ENCODE data around the gene CCDC3.

DNA sequence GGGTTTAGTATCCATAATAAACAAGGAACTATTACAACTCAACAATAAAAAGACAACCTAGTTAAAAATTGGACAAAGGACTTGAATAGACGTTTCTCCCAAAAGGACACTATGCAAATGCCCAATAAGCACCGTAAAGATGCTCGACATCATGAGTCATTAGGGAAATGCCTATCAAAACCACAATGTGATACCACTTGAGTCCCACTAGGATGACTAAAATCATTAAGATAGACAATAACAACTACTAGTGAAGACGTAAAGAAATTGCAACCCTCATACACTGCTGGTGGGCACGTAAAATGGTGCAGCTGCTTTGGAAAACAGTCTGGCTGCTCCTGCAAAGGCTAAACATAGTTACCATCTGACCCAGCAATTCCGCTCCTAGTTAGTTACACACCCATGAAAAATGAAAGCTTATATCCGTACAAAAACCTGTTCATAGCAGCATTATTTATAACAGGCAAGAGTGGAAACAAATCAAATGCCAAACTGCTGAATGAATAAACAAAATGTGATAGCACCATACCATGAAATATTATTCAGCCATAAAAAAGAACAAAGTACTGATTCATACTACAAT lies 17.3 kb downstream of the CCDC3 start:
- TF ChIP-seq TCF12 (IDR thresholded peaks at IDR 0.05; ENCODE audit: low read depth) (no peak), YY1 (IDR thresholded peaks at IDR 0.05; ENCODE audit: low read depth) (no peak)

Data from Ishikawa (cell line).